ENCODE data around the gene CHN1. TPM values are rescaled to one million over a fixed set of nuclear protein-coding genes. Genes with fewer than 3 reads are reported as not detected.

The CHN1 gene
- polyA plus RNA-seq, 6 donors from 2014 or later, result 0.31 to 0.78 TPM; not detected in 4

DNA sequence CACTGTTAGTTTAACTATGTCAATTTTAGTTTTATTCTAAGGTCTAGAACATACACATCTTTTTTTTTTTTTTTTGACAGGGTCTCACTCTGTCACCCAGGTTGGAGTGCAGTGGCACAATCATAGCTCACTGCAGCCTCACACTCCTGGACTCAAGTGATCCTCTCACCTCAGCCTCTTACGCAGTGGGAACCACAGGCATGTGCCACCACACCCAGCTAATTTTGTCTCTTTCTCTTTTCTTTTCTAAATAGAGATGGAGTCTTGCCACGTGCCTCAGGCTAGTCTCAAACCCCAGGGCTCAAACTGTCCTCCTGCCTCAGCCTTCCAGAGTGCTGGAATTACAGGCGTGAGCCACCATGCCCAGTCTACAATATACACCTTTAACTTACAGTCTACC is 171.4 kb downstream of the CHN1 start:
- ATAC-seq (ENCODE audit: low read depth in 2 of 2), result no peak
- Mint-ChIP-seq H3K4me1 (no peaks in the 10 kb centered on the region), H3K27ac (no peak overlapping the region), H3K27me3 (peaks cover 7 to 37% (median 26%) of the 10 kb centered on the region in 3 donors), H3K9me3 (peaks cover 3 to 12% (median 6%) of the 10 kb centered on the region in 7 donors), H3K36me3 (peaks cover 5 to 9% of the 10 kb centered on the region in 2 donors), H3K4me3 (no peak overlapping the region)
- DNase-seq, result no peak

DNA sequence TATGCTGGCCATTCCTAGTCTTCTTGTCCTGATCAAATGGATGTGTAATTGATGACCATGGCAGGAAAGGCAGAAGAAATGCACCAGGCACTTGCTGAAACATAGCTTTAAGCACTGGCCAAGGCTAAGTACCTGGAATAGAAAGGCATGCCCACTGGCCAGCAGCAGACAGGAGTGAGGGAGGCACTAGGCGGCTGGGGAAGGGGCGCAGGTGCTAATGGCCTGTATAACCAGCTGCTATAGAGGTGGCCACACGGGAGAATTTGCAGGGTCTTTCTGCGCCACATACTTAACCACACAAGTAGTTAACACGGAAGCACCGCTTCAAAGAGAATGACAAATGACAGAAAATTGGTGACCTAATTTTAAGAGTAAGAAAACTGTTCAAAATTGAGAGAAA is 174.6 kb downstream of the CHN1 start:
- Mint-ChIP-seq H3K9me3 (peaks cover 3 to 12% (median 6%) of the 10 kb centered on the region in 7 donors), H3K27ac (no peak overlapping the region), H3K4me1 (no peaks in the 10 kb centered on the region), H3K27me3 (peaks cover under 1 to 21% (median 14%) of the 10 kb centered on the region in 3 donors), H3K36me3 (peaks cover under 1 to 9% of the 10 kb centered on the region in 2 donors), H3K4me3 (no peak overlapping the region)
- ATAC-seq (ENCODE audit: low read depth in 2 of 2) (no peak), DNase-seq (no peak)

DNA sequence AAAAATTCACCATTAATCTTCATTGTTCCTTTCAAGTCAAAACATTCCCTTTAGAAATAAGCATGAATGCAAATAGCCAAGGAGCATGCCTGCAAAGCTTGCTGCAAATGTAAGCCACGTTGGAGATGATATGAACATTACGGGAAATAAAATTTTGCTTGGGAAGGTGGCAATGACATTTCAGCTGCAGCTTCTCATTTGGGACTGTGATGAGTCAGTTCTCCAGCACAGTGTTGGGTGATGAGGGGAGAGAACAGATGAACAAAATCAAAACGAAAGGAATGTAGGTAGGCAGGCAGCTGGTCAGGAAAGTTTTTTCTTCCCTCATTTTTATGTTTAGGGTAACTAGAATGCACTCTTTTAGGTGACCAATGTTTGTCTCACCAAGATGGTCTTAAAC is 175.6 kb downstream of the CHN1 start:
- H3K4me1 Mint-ChIP-seq, result no peaks in the 10 kb centered on the region
- ATAC-seq (ENCODE audit: low read depth in 2 of 2) (no peak), DNase-seq (no peak)
- H3K27ac Mint-ChIP-seq, result no peak overlapping the region
- H3K4me3 Mint-ChIP-seq, result no peak overlapping the region
- H3K36me3 Mint-ChIP-seq, result peaks cover 0 to 9% of the 10 kb centered on the region in 2 donors
- peaks cover 3 to 12% (median 6%) of the 10 kb centered on the region in 7 donors for H3K9me3 Mint-ChIP-seq
- peaks cover 3 to 18% (median 9%) of the 10 kb centered on the region in 3 donors for H3K27me3 Mint-ChIP-seq

DNA sequence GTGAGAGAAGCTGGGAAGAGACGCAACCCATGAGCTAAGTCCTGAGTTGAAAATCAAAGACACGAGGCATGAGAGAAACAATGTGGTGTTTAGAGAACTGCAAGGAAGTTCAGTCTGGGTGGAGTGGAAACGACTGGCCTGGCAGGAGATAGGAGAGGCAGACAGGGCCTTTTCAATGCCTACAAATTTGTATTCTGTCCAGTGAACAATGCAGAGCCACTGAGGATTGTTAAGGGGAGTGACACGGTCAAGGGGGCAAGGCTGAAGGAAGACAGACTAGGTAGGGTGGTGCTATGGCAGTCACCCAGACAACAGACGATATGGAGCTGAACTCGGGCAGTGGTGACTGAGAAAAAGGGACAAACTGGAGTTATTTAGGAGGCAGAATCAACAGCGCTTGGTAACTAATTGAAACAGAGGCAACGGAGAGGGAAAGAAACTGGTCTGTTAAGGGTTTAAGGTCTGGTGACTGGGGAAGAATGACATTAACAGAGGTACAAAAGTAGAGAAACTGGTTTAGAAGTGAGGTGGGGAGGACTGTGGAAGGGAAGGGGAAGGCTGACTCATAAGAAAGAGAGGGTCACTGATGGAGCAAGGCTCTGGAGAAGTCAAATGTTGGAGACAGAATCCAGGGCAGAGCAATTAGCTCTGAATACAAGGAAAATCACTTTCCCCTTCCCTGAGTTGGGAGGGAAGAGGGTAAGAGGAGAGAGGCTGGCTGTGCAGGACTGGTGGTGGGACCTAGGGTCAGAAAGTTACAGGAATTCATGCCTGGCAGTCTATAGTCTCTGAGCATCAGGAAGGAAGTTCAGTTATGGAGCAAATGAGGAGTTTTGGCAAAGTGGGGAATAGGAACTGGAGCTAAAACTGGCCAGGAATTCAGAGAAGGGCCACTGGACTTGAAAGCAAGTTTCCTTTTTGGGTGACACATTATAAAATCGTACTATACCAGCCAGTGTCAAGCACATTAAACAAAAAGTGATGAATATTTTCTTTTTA is 177.5 kb downstream of the CHN1 start:
- Mint-ChIP-seq H3K27ac (peak overlapping the region in 2 of 6 donors; percentile 14 to 43), H3K36me3 (peaks cover 0 to 3% of the 10 kb centered on the region in 2 donors), H3K4me3 (no peak overlapping the region), H3K9me3 (no peaks in the 10 kb centered on the region), H3K27me3 (peaks cover 1 to 11% (median 3%) of the 10 kb centered on the region in 3 donors), H3K4me1 (no peaks in the 10 kb centered on the region)
- no peak for ATAC-seq (ENCODE audit: low read depth in 2 of 2)
- no peak for DNase-seq

DNA sequence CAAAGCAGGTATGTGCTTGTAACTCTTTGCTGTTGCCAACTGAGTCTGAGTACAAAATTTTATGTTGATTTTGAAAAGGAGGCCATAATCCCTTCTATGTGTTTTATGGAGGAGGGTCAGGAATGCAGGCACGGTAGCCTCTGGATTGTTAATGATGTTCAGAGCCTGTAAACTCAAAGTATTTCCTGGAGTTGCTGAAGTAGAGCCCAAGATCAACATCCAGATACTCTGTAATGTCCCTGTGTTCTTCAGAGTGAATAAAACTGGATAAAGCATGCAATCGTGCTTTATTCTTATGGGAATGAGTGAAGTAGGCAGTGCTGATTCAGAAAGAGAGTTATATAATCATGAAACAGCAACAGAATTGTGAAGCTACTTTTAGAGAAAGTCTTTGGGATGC is 179.1 kb downstream of the CHN1 start:
- ATAC-seq (ENCODE audit: low read depth in 2 of 2) (no peak), DNase-seq (no peak)
- no peaks in the 10 kb centered on the region for H3K4me1 Mint-ChIP-seq
- H3K36me3 Mint-ChIP-seq, result peaks cover 0 to 5% of the 10 kb centered on the region in 2 donors
- H3K27me3 Mint-ChIP-seq, result peaks cover 7 to 14% (median 11%) of the 10 kb centered on the region in 3 donors
- H3K27ac Mint-ChIP-seq, result no peak overlapping the region
- no peak overlapping the region for H3K4me3 Mint-ChIP-seq
- peaks cover 0 to 3% (median 0%) of the 10 kb centered on the region in 7 donors for H3K9me3 Mint-ChIP-seq

DNA sequence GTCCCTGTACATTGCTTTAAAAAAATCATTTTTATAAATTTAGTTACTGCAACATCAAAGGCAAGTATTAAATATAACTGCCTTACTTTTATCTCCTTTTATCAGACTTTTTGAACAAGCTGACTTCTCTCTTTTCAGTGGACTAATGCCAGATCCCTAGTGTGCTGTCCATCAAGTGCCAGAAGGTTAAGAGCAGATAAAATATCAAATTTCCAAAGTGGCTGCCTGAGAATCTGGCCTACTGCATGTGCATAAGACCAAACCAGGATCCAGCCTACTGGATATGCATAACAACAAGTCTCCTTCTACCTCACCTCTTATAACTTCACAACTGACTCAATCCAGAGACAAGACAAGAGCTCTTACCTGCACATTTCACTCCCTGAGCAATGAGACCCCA is 181.1 kb downstream of the CHN1 start:
- no peak for DNase-seq

DNA sequence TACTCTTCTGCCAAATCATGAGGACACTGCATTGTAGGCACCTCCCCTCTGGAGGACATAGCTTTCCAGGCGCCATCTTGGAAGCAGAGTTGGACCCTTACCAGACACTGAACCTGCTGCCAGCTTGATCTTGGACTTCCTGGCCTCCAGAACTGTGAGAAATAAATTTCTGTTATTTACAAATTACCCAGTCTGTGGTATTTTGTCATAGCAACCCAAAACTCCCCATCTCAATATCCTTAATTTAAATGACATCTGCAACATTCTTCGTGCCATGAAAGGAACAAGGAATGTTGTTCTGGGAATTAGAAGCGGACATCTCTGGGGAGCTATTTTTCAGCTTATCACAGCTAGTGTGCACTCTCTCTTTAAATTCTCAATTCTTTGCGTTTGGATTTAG is 183.6 kb downstream of the CHN1 start:
- no peaks in the 10 kb centered on the region for H3K4me1 Mint-ChIP-seq
- DNase-seq, result no peak
- peaks cover 0 to 5% of the 10 kb centered on the region in 2 donors for H3K36me3 Mint-ChIP-seq
- no peak overlapping the region for H3K27ac Mint-ChIP-seq
- no peak overlapping the region for H3K4me3 Mint-ChIP-seq
- no peak for ATAC-seq (ENCODE audit: low read depth in 2 of 2)
- H3K27me3 Mint-ChIP-seq, result peaks cover 0 to 21% (median 12%) of the 10 kb centered on the region in 3 donors
- H3K9me3 Mint-ChIP-seq, result peaks cover 0 to 5% (median 0%) of the 10 kb centered on the region in 7 donors

More for the DNA sequence above, 181.1 kb downstream of the CHN1 start:
- H3K4me3 Mint-ChIP-seq, result no peak overlapping the region
- no peak for ATAC-seq (ENCODE audit: low read depth in 2 of 2)
- H3K36me3 Mint-ChIP-seq, result peaks cover 0 to 5% of the 10 kb centered on the region in 2 donors
- peaks cover 0 to 5% (median 0%) of the 10 kb centered on the region in 7 donors for H3K9me3 Mint-ChIP-seq
- H3K27me3 Mint-ChIP-seq, result peaks cover 8 to 21% (median 11%) of the 10 kb centered on the region in 3 donors
- no peak overlapping the region for H3K27ac Mint-ChIP-seq
- H3K4me1 Mint-ChIP-seq, result no peaks in the 10 kb centered on the region

DNA sequence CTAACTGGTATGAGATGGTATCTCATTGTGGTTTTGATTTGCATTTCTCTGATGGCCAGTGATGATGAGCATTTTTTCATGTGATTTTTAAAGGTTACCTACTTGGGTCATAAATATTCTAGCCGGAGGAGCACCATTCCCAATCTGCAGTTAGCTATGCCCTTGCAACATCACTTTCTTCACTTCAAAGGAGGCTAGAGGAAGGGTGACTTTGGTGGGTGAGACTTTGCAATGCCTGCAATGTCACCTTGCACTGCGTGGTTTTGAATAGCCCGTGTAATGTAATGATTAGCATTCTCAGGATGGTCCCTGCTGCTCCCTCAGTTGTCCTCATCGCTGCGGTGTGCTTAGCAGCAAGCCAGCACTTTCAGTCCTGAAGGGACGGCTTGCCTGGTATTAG is 184.8 kb downstream of the CHN1 start:
- Mint-ChIP-seq H3K9me3 (peaks cover 0 to 5% (median 0%) of the 10 kb centered on the region in 7 donors), H3K4me3 (no peak overlapping the region), H3K4me1 (no peaks in the 10 kb centered on the region)

DNA sequence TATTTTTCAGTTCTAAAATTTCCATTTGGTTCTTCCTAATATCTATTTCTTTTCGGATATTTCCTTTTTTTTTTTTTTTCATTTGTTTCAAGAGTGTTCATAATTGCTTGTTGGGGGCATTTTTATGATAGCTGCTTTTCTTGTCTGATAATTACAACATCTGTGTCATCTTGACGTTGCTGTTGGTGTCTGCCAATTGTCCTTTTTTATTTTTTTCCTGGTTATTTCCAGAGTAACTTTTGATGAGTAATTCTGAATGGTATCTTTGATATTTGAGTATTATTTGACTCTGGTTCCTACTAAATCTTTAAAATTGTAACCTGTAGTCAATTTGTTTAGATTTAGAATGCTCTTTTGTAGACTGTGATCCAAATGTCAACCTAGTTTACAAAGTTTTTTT is 189.7 kb downstream of the CHN1 start:
- no peak for DNase-seq
- Mint-ChIP-seq H3K4me3 (no peak overlapping the region), H3K36me3 (no peaks in the 10 kb centered on the region), H3K27ac (no peak overlapping the region), H3K4me1 (no peaks in the 10 kb centered on the region), H3K27me3 (peaks cover 0 to 6% (median 4%) of the 10 kb centered on the region in 3 donors), H3K9me3 (peaks cover 0 to 4% (median 0%) of the 10 kb centered on the region in 7 donors)
- ATAC-seq (ENCODE audit: low read depth in 2 of 2), result no peak

More for the DNA sequence above, 184.8 kb downstream of the CHN1 start:
- Mint-ChIP-seq H3K36me3 (peaks cover 0 to 5% of the 10 kb centered on the region in 2 donors), H3K27ac (no peak overlapping the region), H3K27me3 (peaks cover 0 to 21% (median 14%) of the 10 kb centered on the region in 3 donors)
- no peak for DNase-seq
- no peak for ATAC-seq (ENCODE audit: low read depth in 2 of 2)

DNA sequence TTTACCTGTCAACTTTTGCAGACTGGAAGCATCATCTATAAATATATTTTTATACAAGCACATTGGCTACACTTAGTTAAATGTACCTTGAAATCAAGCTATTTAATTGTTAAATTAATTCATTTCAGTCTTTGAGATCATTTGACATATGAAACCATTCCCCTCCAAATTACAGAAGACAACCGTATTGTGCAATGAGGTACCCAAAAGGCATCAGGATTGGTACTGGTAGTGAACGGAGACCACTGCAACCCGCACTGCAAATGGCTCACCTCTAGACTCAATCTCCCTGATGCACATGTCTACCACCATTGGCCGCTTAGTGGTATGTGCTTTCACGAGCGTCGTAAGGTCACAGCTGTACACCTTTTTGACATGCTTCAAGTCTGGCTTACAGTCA is 193.1 kb downstream of the CHN1 start:
- Mint-ChIP-seq H3K9me3 (no peaks in the 10 kb centered on the region), H3K27me3 (peaks cover 0 to 6% (median 0%) of the 10 kb centered on the region in 3 donors), H3K27ac (no peak overlapping the region), H3K4me1 (no peaks in the 10 kb centered on the region), H3K36me3 (no peaks in the 10 kb centered on the region), H3K4me3 (no peak overlapping the region)
- DNase-seq, result no peak
- ATAC-seq (ENCODE audit: low read depth in 2 of 2), result no peak

DNA sequence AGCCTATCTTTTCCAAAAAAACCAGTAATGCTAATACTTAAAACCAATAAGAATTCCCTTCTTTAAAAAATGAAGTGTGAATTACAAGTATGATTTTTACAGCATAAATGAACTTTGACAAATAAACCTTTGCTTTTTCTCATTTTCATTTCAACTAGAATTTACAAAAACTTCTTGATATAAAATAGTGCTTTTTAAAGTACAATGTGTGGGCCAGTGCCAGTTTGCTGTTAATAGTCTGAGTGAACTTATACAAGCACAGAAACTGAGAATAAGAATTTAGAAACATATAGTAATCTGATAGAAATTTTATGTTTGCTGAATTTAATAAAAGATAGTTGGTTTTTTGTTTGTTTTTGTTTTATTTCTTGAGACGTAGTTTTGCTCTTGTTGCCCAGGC is 197.2 kb downstream of the CHN1 start:
- Mint-ChIP-seq H3K4me1 (no peaks in the 10 kb centered on the region), H3K4me3 (no peak overlapping the region), H3K9me3 (no peaks in the 10 kb centered on the region), H3K27me3 (peaks cover 0 to 9% (median 0%) of the 10 kb centered on the region in 3 donors), H3K27ac (no peak overlapping the region), H3K36me3 (no peaks in the 10 kb centered on the region)
- DNase-seq, result no peak
- no peak for ATAC-seq (ENCODE audit: low read depth in 2 of 2)

DNA sequence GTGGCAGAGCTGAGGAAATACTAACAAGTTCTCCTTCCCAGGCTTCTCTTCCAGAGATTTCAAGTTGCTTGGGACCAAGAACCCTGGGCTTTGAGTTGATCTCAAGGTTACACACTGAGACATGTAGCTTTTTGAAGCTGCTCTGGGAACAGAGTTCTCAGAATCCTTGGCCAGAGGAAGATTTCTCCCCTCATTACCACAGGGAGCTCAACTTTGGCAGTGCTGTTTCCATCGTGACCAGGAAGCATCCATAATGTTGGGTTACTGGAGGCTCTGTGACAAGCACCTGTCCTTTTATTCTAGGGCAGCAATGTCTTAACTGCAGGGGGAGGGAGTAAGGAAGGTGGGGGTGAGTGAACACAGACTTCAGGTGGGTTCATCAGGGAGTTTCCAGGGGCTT is 199.4 kb downstream of the CHN1 start:
- Mint-ChIP-seq H3K4me3 (no peak overlapping the region), H3K27ac (no peak overlapping the region), H3K9me3 (no peaks in the 10 kb centered on the region), H3K27me3 (peaks cover 0 to 9% (median 6%) of the 10 kb centered on the region in 3 donors), H3K36me3 (no peaks in the 10 kb centered on the region), H3K4me1 (no peaks in the 10 kb centered on the region)
- DNase-seq, result no peak
- ATAC-seq (ENCODE audit: low read depth in 2 of 2), result no peak

DNA sequence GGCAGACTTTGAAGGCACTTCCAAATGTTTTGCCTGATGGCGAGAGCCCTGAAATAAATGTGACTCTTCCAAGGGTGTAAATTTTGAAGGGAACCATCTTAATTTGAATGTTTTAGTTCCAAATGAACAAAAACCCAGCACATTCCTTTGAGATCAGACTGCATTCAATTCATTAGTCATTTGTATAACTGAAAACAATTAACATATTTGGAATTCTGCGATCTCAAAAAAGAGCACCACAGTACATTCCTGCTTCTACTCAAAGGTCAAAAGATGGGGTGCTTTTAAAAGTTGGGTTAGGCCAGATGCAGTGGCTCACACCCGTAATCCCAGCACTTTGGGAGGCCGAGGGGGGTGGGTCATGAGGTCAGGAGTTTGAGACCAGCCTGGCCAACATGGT is 202.7 kb downstream of the CHN1 start:
- no peaks in the 10 kb centered on the region for H3K9me3 Mint-ChIP-seq
- DNase-seq (no peak), ATAC-seq (ENCODE audit: low read depth in 2 of 2) (no peak)
- no peaks in the 10 kb centered on the region for H3K4me1 Mint-ChIP-seq
- H3K36me3 Mint-ChIP-seq, result no peaks in the 10 kb centered on the region
- no peak overlapping the region for H3K27ac Mint-ChIP-seq
- no peak overlapping the region for H3K4me3 Mint-ChIP-seq
- peaks cover 0 to 9% (median 7%) of the 10 kb centered on the region in 3 donors for H3K27me3 Mint-ChIP-seq
